GM23248 (cell line): ENCODE measurements around the gene NCOA1.

Source experiments
- EZH2 ChIP-seq: fragments of 200-600 bp; sonication (generic); IDR thresholded peaks from 2 replicates; pipeline ENCODE4 v1.6.1; 2018; ENCODE audit warnings: antibody characterized with exemption, mild to moderate bottlenecking; ENCODE audit not compliant: insufficient read depth, poor library complexity, severe bottlenecking
- EZH2phosphoT487 ChIP-seq: fragments of 200-600 bp; sonication (generic); IDR thresholded peaks from 2 replicates; pipeline ENCODE4 v1.6.1; 2018; ENCODE audit warnings: antibody characterized with exemption, moderate library complexity, mild to moderate bottlenecking, low read depth; ENCODE audit not compliant: insufficient read depth

- TF ChIP-seq EZH2phosphoT487 (no peak), EZH2 (no peak)
These were observed 10.8 kb upstream of the NCOA1 start for GRCh38 chr2:24480245-24480644.
